GM19438 (cell line): ENCODE measurements around the gene EBLN2.

ENCODE experiments used
- ATAC-seq: cut with Tn5 transposase; IDR thresholded peaks from one replicate; pipeline ENCODE4 v1.9.1; 2021; ENCODE audit warnings: low read depth; ENCODE audit not compliant: unreplicated experiment

EBLN2 gene

GRCh38 chr3:73061416-73061815 is at the start of gene EBLN2:
TSS of gene EBLN2 (plus strand) at chr3:73061659. CDS start at chr3:73062082, 423 bp downstream.
- ATAC-seq, result no peak

GRCh38 chr3:73018298-73018697 is 43.2 kb upstream of the EBLN2 start:
- ATAC-seq, result no peak

- no peak for ATAC-seq
Measured at GRCh38 chr3:73018790-73019441, 42.5 kb upstream of the EBLN2 start.

GRCh38 chr3:73021301-73021835 is 40.1 kb upstream of the EBLN2 start:
- no peak for ATAC-seq

DNA sequence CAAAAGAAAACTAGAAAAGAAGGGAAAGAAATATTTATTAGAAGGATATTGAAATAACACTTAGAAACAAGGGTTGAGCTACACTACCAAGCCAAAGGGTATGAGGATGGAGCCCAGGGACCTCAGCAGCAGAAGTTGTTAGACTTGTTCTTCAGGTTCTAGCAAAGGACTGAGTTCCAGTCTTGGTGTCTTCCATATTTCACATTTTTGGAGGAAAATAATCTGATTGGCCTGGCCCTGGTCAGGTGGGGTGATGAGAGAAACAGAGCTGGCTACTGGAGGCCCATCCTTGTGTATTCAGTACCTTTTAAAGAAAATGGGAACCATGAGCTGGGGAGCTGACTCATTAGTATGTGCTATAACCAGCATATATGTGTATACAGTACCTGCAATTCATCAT is 36.6 kb upstream of the EBLN2 start:
- no peak for ATAC-seq

DNA sequence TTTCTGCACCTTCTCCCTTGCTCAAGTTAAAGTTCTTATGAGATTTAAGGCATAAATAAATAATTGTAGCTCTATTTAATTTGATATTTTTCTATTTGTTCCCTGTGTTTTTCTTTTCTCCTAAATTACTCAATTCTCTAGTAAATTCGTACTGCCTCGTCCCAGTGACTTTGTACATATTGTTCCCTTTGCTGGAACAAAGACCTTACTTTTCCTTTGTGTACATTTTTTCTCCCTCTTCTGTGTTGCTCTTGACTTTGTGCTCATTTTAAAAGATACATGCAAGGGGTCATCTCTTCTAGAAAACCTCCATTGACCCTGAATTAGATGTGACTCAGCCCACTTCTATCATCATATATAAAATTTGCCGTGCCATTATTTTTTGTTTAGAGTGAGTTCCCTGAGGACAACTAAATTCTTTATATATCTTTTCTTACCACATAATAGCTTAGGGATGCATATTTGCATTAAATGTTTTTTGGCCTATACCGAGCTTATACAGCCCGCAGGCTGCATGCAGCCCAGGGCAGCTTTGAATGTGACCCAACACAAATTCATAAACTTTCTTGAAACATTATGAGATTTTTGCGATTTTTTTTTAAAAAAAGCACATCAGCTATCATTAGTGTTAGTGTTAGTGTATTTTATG is 35.2 kb upstream of the EBLN2 start:
- ATAC-seq, result no peak

- no peak for ATAC-seq
Measured at GRCh38 chr3:73026760-73027113, 34.7 kb upstream of the EBLN2 start.

DNA sequence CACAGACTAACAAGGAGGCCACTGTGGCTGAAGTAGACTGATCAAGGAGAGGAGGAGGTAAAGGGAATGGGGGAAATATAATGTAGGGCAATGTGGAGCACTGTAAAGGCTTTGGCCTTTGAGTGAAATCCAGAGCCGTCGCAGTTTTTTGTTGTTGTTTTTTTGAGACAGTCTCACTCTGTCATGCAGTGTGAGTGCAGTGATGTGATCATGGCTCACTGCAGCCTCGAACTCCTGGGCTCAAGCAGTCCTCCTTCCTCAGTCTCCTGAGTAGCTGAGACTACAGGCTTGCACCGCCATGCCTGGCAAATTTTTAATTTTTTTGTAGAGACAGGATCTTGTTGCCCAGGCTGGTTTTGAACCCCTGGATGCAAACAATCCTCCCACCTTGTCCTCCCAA is 32.7 kb upstream of the EBLN2 start:
- no peak for ATAC-seq

DNA sequence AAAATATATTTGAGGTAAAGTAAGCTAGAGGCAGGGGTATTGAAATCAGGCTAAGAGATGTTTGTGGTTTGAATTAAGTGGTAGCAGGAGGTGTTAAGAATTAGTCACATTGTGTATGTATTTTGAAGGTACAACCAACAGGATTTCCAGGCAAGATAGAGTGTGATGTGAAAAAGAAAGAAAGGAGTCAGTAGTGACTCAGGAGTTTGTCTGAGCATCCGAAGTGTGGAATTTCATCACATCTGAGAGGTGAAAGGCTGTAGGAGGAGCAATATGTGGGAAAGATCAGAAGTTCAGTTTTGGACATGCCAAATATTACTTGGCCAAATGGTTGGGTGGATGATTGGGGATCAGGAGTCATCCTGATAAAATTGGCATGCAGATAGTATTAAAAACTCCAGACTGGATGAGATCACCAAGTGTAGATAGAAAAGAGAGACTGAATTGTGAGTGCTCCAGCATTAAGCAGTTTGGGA is 32.1 kb upstream of the EBLN2 start:
- no peak for ATAC-seq

GRCh38 chr3:73030073-73030597 is 31.3 kb upstream of the EBLN2 start:
- ATAC-seq, result no peak

DNA sequence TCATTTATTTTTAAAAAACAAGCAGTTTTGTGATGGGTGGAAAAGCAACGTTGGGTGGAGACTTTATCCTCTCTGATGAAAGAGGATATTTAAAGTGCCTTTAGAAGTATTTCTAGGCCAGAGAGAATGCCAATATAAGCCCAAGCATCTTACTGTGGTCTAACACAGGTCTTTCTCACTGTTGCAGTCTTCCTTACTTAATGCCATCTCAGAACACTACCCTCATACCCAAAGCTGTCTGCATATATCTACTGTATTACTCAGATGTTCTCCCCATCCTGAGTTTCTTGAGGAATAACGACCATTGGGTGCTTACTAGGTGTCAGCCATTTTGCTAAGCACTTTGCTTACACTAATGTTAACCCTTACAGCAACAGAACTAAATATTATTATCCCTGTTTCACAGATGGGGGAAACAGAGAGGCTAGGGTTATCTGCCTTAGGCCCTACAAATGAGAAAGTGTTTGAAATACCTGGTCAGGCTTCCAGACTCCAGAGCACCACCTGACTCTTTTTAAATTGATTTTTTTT is 29.8 kb upstream of the EBLN2 start:
- ATAC-seq, result no peak

DNA sequence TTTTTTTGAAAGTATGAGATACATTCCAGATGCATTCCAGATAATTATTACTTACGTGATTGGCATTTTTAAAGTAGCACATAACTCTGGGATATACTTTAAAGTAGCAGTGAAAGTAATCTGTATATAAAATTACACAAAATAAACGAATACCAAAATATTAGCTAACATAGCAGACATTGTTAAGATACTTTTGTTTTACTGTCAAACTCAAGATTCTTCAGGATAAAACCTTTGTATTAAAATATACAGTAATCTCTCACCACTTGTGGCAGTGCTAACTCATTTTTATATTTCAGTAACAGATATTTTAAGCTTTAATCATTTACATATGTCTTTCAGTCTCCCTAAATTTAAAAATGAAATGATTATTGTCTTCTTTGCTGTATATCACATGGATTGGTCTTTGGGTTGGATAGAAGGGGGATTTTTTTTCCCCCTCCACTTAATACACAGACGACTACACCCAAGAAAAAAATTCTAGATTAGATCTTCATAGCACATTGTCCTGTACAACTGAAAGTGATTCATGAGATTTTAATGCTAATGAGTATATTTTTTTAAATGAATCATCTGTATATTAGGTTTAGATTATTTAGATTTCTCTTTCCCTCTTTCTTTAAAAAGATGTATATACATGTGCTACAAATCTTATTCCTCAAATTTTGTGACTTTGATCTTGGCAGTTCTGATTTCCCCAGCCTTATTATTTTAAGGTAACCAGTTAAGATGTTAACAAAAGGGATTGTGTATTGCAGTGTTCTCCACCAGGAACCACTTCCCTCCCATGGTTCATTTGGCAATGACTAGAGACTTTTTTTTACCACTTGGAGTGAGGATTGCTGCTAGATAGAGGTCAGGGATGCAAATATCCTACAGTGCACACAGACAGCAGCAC is 24.5 kb upstream of the EBLN2 start:
- ATAC-seq, result no peak

GRCh38 chr3:73041537-73041936 is 19.9 kb upstream of the EBLN2 start:
- ATAC-seq, result no peak

DNA sequence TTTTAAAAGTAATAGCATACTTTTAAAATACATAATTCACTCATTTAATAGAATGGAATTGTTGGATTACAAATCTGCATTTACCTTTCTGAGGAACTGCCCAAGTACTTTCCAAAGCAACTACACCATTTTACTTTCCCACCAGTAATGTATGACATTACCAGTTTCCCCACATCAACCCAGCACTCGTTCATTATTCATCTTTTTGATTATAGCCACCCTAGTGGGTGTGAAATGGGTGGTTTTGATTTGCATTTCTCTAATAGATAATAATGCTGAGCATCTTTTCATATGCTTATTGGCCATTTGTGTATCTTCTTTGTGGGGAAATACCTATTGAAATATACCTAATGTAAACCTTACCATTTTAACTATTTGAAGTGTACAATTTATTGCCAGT is 18.0 kb upstream of the EBLN2 start:
- ATAC-seq, result no peak

GRCh38 chr3:73045391-73045790 is 16.1 kb upstream of the EBLN2 start:
- ATAC-seq, result no peak

GRCh38 chr3:73046195-73046594 is 15.3 kb upstream of the EBLN2 start:
- ATAC-seq, result no peak

GRCh38 chr3:73049319-73049718 is 12.1 kb upstream of the EBLN2 start:
- ATAC-seq, result no peak

DNA sequence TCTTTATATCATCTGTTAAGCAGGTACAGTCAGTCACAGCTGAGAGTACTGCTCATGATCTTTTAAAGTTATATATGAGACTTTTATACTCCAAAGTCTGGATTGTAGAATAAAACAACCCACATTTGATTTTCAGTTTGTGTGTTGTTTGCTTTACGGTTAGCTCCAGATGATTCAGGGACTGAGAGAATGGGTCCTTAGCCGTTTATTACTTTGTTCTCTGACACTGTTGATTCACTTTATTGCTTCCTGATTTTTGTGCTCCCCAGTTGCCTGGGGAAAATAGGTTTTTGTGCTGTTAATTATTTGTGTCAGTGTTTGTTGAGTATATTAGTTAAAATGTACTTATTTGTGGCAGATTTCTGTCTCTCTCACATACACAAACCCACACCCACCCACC is 8.6 kb upstream of the EBLN2 start:
- ATAC-seq, result no peak

DNA sequence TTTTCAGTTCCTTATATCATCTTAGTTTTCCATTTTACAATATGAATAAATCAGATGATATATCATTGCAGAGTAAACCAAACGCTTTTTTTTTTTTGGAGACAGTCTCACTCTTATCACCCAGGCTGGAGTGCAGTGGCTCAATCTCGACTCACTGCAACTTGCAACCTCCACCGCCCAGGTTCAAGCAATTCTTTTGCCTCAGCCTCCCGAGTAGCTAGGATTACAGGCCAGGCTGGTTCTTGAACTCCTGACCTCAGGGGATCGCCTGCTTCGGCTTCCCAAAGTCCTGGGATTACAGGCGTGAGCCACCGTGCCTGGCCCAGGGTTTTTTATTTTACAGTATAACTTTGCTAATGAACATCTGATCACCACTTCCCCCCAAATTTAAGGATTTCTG is 5.9 kb upstream of the EBLN2 start:
- no peak for ATAC-seq

DNA sequence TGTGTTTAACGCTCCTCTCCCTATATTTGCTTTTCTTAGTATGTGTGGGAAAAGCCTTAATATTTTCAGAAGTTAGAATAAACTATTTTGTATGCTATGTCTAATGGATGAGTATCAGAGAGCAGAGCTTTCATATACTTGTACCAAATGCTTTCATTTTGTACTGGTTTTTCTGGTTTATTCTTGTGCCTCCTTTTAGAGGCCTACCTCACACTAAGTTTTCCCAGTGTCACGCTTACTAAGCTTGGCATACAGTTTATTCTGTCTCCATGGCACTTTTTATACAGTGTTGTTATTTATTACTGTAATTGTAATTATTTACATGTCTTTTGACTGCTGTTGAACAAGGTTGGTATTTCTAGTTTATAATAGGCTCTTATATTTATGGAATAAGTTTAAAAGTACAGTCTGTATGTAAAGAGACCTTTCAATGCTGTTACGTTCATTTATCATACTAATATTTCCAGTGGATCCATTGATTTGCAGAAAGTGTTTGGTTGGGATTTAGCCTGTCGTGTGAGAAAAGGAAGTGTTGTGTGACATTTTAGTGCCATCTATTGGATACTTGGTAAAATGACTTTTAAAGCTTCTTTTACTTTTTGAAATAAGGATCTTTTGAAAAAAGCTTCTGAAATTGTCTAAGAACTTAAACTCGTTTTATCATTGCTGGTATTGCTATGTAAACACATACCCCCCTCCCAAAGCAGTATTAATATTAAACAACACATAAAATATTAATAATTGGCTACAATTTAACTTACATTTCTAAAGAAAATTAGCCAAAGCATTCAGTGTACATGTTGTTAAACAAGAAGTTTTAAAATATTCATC is 5.2 kb upstream of the EBLN2 start:
- ATAC-seq, result no peak
